HG03469 (cell line): ENCODE data around the gene PHKA2.

Experiments
- ATAC-seq: cut with Tn5 transposase; IDR thresholded peaks from one replicate; pipeline ENCODE4 v1.9.1; 2021; ENCODE audit warnings: mild to moderate bottlenecking, moderate library complexity, moderate number of reproducible peaks; ENCODE audit not compliant: unreplicated experiment

PHKA2 gene

GRCh38 chrX:18931972-18932371, 51.9 kb downstream of the PHKA2 start:
- ATAC-seq, result no peak

DNA sequence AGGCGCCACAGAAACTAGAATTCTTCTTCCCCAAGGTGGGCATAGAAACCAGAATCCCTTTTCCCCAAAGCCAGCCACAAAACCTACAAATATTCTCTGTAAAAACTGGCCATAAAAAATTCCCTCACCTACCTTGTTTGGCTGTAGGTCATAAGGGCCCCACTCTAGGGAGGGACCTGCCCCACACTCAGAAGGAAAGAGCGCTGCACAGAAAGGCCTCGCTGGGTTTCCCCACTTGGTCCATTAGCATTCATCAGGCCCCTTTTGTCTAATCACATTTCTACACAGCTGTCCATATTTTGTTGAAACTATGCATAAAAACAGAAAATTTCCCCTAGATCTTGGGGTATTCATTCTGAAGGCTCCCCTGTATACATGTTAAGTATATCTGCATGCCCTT, 54.1 kb downstream of the PHKA2 start:
- ATAC-seq, result no peak

DNA sequence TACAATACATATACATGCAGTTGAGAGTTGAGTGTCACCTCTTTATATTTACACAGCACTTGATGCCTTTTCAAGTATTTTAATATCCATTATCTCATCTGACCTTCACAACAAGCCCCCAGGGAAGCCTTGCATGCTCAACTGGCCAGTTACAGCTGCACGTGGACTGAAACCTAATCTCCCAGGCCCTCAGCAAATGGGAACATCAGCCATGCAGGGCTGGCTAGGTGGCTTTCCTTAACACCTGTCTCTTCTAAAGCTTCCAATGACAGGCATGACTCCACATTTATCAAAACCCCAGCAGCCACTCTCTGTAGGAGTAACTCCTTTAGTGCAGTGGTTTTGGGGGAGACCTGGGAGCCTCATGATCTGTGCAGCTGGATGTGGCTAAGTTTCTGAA, 56.4 kb downstream of the PHKA2 start:
- ATAC-seq, result no peak

- ATAC-seq, result no peak
Measured at GRCh38 chrX:18924507-18925088, 59.3 kb downstream of the PHKA2 start.

DNA sequence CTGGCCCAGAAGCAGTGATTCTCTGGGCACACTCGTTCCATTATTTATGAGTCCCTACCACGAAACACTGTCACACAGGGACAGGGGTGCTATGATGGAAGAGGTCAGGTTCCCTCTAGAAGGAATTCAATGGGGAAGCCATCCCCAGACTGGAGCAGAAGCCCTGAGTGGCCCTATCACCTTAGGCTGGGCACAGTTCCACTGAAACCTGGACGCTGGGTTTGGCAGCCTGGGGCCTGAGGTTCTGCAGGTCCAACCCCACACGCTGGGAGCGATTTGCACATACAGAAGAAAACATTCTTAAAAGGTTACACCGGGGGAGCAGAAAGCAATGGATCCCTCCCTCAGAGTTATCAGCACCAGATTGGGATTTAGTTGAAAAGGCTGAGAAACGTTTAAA, 63.3 kb downstream of the PHKA2 start:
- ATAC-seq, result no peak

DNA sequence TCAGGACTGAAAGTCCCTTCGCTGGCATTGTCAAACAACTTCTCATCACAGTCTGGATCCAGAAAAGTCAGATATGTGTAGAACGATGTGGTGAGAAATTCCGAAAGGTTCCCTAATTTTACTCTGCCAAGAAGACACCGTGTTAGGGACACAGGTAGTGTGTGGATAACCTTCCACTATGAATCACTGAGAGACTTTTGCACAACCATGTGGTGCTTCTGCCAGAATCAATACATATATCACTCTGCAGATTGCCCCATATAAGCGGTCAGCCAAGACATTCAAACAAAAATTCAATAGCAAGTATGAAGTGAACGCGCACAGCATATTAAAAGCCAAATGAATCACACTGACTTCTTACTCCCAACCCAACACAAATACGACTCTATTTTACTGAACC, 63.8 kb downstream of the PHKA2 start:
- ATAC-seq, result no peak

GRCh38 chrX:18917831-18918230, 66.1 kb downstream of the PHKA2 start:
- no peak for ATAC-seq

- no peak for ATAC-seq
Measured at GRCh38 chrX:18906286-18906685, 77.6 kb downstream of the PHKA2 start.

DNA sequence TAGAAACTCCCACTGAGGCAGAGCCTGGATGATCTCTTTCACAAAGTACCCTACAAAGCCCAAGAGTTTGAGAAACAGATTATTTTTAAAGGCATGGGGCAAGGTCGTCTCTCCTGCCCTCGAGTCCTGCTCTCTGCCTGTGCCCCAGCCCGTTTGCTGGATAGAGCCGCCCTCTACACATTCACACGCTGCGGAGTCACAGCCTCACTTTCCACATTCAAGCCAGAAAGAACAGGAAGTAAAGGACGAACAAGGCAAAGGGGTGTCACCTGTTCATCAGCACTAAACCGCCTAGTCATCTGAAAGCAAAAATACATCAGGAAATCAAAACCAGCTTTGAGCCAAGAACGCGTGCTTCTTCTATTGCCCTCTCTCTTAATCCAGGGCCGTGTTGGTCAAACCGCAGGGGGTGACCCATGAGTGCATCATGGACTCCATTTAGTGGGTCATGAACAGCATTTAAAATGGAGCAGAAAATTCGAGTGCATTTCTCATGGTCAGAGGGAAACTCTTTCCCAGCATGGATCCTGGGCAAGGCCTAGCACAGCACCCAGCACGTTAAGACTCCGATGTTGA, 83.4 kb downstream of the PHKA2 start:
- ATAC-seq, result no peak

- ATAC-seq, result no peak
Measured at GRCh38 chrX:18899796-18900380, 84.0 kb downstream of the PHKA2 start.

DNA sequence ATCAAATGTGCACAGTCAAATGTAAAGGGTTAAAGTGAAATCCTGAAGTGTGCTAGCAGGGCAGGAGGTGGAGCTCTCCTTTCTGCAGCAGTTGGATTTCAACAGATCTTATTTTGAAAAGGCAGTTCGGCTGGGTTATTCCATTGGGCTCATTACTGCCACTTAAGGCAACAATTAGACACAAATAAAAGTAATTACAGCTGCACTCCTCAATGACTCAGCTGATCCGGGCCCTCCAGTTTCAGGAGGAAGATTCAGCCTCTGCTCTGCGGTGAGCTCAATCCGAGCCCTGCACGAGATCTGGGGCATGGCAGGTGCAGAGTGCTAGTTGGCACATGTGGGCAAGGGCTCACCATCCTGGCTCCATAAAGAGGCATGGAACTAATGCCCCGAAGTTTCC, 85.4 kb downstream of the PHKA2 start:
- ATAC-seq, result no peak

DNA sequence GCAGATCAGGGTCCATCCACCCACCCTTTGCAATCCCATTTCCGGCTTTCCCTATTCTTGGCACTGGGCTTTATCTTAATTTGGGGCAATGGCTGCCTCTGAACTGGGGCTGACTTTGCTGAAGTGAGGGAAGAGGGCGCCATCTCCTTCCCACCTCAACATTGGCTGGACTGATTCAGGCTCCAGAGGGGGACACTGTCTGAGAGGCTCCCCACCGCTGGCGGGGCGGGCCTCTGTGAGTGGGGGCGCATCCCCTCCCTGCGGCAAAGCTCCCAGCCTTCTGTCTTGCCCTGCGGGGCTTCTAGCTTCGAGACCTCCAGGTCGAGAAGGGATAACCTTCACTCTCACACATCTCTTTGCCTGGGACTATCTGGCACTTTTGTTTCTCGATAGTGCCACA, 85.8 kb downstream of the PHKA2 start:
- ATAC-seq, result no peak

DNA sequence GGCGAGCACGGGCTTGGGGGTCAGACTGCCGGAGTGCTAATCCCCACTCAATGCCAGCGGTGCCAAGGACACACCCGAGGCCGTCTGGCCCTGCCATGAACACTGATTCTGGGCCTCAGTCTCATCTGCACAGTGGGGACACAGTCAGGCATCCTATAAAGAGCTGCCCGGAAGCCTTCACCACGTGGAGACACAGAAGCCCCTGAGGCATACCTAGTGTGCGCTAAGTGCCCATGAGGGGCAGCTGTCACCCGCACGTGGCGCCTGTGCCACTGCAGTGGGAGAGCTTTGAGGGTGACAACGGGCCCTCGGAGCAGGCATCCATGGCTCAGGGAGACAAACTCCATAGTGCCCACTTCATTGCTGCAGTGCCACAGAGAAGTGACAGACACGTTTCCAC, 86.3 kb downstream of the PHKA2 start:
- no peak for ATAC-seq

DNA sequence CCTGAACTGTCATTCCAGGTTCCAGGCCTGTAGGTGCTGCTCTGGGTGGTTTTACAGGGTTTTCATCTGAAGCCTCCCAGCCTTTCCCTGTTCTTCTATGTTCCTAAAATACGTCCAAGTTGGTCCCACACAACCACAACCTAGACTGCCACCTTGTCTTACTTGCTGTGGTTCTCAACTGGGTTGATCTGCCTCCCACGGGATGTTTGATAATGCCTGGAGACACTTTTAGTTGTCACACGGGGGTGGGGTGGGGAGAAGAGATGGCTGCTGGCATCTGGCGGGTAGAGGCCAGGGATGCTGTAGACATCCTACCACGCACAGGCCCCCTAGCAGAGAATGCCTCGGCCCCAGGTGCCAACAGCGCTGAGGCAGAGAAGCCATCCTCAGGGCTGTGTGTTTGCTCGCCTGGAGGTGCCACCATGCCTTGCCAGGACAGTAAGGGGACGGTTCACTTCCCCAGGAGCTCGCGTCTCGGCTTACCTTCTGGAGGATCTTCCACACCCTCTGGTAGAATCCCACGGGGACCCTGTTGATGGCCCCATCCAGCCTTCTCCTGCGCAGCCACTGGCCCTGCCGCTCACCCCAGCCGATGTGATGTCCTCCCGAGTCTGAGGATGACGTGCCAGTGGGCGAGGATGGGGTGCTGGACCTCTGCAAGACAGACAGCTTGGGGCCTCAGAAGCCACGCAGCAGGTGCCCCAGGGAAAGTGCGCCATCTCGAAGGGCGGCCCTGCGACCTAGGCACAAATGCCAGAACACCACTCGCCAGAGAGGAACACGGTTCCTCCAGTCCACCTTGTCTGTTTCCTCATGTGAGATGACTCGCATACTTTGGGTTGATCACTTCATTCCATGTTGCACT, 87.0 kb downstream of the PHKA2 start:
- no peak for ATAC-seq

DNA sequence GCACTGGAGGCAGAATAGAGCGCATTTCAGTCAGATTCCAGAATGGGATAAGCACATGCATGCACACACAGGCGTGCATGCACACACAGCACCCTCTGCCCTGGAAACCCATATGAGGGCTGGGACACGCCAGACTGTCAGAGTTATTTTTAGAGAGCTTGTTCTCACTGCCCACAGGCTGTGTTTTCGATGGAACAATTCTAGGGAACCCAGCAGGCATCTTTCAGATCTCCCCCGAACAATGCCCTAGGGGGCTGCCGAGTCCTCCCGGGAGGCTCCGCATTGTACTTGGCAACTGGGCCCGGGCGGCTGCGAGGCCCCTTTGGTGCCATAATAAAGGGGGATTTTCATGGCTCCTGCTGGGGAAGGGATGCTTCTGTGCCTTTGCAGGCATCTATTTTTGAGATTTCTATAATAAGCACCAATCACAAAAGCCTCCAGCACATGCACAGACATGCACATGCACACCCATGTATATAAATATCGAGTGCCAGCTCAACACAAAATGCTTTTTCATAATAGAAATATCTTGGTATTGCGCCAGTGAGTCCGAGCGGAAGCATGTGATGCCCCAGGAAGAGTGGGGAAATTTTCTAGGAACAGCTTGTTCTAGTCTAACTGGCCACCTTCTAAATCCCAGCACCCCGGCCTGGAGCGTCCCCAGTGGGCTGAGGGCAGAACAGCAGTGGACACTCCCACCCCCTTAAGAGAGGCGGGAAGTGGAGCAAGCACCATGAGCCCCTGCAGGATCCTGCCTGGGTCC, 88.5 kb downstream of the PHKA2 start:
- ATAC-seq, result no peak

DNA sequence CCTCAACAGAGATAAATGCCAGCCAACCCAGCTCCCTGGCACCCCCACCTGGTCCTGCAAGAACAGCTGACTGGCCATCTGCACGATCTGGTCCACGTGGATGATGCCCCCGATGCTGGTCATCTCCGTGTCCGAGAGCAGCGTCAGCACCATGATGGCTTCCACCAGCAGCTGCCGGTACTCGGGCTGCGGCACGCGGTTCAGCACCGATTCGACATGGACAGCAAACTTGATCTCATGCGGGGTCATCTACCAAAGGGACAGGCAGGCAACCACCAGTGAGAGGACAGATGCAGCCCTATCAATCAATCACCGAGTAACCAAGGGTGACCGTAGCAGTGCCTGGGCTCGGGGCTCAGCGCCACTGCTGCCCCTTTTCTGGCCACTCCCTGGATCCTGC, 89.8 kb downstream of the PHKA2 start:
- ATAC-seq, result no peak

DNA sequence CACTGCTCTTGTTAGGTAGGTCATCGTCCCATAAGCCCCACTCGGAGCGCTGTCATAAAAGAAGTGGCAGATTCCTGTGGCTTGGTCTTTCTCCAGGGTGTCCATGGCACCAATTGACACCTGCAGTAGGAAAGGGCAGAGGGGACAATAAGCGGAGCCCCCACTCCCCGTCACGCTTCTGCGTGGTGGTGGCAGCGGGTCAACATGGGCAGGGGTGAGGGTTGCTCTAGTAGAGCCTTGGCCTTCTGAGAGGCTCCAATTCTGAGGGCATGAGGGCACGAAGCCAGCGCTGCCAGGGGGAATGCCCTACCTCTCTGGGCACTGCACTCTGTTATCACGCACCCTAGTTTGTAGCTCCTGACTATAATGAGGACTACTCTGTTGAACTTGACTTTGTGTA, 90.4 kb downstream of the PHKA2 start:
- ATAC-seq, result no peak

- no peak for ATAC-seq
Measured at GRCh38 chrX:18892899-18893298, 91.0 kb downstream of the PHKA2 start.

- ATAC-seq, result no peak
Measured at GRCh38 chrX:18891548-18891945, 92.4 kb downstream of the PHKA2 start.

DNA sequence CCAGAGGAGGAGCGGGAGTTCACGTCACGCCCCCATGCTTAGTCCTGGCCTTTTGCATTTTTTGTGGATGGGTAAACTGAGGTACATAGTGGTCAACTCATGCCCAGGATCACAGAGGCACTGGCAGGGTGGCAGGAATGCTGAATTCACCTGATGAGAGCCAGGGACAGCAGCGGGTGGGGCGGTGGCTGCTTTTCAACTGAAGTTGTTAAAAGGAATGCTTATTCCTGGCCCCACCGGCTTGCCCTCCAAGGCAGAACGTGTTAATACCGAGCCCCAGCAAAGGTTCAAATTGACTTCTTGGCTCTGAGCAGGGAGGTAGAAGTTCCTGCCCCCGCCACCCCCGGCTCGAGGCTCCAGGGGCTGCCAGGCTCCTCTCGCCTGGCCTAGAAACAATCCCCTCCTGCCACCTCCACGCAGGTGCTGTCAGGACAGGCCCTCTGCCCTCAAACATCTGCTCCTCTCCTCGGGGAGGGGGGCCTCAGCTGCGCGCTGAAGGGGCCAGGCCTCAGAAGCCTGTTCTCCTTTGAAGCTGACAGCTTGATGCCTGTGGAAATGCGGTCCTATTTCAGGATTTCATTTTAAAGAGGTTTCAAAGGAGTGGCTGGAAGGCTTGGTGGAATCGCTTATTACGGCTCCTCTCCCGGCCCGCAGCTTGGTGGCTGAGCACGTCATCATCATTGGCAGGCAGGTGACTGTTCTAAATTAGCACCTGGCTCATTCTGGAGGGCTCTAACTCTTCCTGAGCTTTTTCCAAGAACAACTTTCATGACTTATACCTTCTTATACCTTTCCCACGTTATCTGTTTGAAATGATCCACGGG, 93.0 kb downstream of the PHKA2 start:
- ATAC-seq, result no peak
